Left cardiac atrium (tissue), 4 donors: ENCODE measurements around the gene GPC6. TPM values are rescaled to one million over a fixed set of nuclear protein-coding genes. Genes with fewer than 3 reads are reported as not detected.

Experiments used
- ATAC-seq, 2 donors: fragments of 200-7000 bp; cut with Tn5 transposase; one replicate each; pipeline ENCODE4 v1.9.1; 2020; ENCODE audit warnings: mild to moderate bottlenecking in 2 of 2, moderate library complexity in 2 of 2
- DNase-seq: peaks from one replicate; pipeline ENCODE4 v3.0.0-alpha.2; 2020
- intact Hi-C, 2 donors: fragments of 100-400 bp; cut with DNase I; formaldehyde crosslinking; loops; one replicate each; pipeline versions ENCODE4 v1.14.1 to v1.15.1; 2022 to 2023
- total RNA-seq, 2 donors: library from RNA; stranded (reverse); fragmentation: NEBNext Ultra II Directional; extraction: Animal tissue kit (Norgen Biotek cat#: 25700); gene quantifications; one replicate each; pipeline ENCODE4 v1.2.1, GENCODE V29; 2021
- donor health status: DM: no; HTN: yes; CAD: no.
- donor health status: DM: no; HTN: yes; CAD: no; lungs with severe emphysema.
- donor health status: DM: yes; HTN: yes; CAD: no.
- donor health status: Dilated cardiomyopathy.

The GPC6 gene
- total RNA-seq, 2 donors from 2014 or later = 2.8 to 5.4 TPM

GRCh38 chr13:94169454-94170144, 943.0 kb downstream of the GPC6 start:
- ATAC-seq = peak; percentile 29 to 32

GRCh38 chr13:94170145-94170571, 943.6 kb downstream of the GPC6 start:
- intact Hi-C loops = no loop called here
- DNase-seq (peak; percentile 30), ATAC-seq (peak; percentile 81 to 94)

More at GRCh38 chr13:94169454-94170144, 943.0 kb downstream of the GPC6 start:
- DNase-seq = no peak
- intact Hi-C loops = no loop called here

GRCh38 chr13:94172416-94172815, 945.8 kb downstream of the GPC6 start:
- ATAC-seq (no peak), DNase-seq (no peak)
- intact Hi-C loops = no loop called here

- ATAC-seq (no peak), DNase-seq (no peak)
- intact Hi-C loops = no loop called here
Measured at GRCh38 chr13:94173312-94173854, 946.8 kb downstream of the GPC6 start.

DNA sequence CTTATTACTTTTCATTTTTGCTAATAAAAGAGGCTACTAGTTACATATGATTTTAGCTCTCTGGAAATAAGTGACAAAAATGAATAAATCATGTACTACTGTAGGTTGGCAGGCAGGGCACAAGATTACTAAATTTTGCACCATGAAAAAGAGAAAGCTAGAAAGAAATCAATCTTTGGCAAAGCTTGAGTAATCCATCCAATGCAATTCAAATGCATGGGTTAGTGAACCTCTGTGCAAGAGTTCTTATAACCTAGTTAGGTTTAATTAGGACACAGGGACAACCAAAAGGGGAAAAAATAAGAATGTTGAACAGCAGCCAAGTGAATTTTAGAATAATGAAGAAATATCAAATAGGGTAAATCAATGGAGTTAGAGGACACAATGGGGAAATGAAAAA, 947.4 kb downstream of the GPC6 start:
- ATAC-seq = no peak
- intact Hi-C loops = no loop called here
- DNase-seq = no peak

DNA sequence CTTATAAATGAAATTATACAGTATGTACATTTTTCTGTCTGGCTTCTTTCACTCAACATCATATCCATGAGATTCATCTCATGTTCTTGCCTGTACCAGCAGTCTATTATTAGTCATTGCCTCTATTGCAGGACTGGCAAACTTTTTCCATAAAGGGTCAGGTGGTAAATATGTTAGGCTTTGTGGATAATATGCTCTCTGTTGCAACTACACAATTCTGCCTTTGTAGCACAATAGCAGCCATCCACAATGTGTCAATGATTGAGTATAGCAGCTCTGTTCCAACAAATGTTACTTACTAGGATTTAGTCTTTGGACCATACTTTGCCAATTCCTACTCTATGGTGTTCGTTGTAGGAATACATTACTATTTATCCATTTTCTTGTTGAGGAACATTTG, 948.5 kb downstream of the GPC6 start:
- intact Hi-C loops = no loop called here
- ATAC-seq (no peak), DNase-seq (no peak)

DNA sequence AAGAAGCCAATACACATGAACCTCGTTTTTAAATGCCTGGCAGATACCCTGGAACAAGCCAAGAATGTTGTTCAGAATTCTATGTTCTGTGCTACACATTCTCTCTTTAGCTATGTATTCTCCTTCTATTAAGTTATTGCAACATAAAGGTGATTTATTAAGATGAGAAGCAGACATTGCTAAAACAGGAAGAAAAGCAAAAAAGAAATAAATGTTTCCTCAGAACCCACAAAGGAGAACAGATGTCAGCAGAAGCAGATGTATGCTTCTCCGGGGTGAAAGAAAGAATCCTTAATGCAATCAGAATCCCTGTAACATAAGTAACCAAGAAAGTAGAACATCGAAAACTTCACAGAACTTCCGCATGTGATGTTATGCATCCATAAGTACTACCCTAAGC, 950.0 kb downstream of the GPC6 start:
- no peak for ATAC-seq
- no peak for DNase-seq
- intact Hi-C loops = no loop called here

DNA sequence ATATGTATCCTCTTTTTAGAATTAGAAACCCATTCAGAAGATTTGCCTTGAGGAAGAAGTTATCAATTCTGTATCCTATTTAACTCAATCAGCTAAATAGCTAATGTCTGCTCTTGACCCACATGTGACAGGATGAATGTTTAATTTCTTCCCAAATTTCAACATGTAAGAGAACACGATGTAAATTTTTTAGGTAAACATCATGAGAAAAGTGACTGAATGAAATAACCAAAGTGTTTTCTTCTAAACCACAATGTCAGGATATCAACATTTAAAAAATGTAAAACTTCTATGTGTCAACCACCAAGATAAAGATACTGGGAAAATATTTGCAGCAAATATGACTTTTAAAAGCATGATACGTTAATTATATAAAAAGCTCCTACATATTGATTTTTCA, 950.4 kb downstream of the GPC6 start:
- ATAC-seq (no peak), DNase-seq (no peak)
- intact Hi-C loops = no loop called here

GRCh38 chr13:94178625-94179244, 952.1 kb downstream of the GPC6 start:
- no peak for ATAC-seq

DNA sequence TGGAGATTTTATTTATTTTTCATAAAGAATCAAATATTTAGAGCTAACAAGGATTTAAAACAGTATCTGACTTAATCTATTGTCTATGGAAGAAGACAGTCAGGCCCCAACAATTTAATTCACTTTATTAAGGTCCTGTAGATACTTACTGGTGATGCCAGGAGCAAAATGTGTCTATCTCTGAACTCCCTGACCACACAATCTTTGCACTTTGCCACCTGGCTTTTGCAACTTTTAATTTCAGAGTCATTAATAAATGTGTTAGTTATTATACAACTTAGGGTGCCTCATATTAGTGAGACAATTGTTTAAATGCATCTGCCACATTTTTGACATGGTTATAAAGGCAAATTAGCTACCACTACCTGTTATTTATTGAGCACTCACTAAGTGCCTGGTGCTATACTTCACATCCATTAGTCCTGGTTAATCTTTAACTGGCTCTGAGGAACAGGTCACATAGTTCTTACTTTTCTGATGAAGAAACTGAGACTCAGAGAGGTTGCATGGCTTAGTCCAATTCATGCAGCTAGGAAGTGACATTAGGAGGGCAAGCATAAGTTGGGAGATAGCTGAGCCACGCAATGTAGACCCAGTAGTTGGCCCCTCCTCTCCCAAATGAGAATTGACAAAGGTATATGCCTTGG, 955.0 kb downstream of the GPC6 start:
- ATAC-seq (no peak), DNase-seq (no peak)
- intact Hi-C loops = no loop called here

More at GRCh38 chr13:94178625-94179244, 952.1 kb downstream of the GPC6 start:
- intact Hi-C loops = no loop called here
- no peak for DNase-seq

GRCh38 chr13:94182185-94182761, 955.7 kb downstream of the GPC6 start:
- intact Hi-C loops = no loop called here
- DNase-seq = no peak
- ATAC-seq = no peak

DNA sequence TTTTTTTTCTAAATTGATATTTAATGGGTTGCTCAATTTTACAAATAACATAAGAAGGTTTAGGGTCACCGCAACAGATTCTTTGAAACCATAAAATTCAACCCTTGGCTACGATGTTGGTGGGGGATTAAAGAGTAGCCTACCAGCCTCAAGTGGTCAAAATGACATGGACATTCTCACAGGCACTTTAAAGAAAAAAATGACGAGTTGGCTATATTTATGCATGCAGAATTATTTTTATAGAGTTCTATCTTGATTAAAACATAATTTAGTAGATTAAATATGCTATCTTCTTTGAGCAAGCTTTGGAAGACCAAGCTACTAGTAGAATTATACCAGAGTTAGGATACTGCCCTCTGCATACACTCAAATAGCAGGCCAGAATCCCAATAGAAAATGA, 959.9 kb downstream of the GPC6 start:
- intact Hi-C loops = no loop called here
- no peak for ATAC-seq
- DNase-seq = no peak

GRCh38 chr13:94188201-94188854, 961.7 kb downstream of the GPC6 start:
- intact Hi-C loops = no loop called here
- no peak for DNase-seq
- ATAC-seq = no peak

DNA sequence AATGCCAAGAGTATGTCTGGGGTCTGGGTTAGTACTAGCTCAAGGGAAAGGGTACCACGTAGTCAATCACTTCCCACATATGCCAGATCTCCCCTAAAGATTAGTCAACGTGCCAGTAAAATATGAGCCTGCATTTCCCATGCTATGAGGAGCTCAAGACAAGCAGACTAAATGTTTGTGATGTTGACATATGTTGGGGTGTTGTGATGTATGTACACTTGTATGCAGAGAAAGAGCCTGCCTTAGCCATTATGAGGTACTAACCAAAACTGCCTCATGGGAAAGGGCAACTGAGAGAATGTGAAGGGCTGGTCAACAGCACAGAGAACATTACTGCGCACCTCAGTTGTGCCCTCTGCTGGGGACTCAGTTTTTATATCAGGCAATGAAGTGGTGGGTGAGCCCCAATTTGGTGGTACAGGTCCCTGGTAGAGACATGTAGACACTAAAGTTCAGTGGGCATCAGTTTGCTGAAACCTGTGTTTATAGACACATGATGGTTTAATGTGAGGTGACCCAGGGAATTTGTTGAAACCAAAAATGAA, 965.9 kb downstream of the GPC6 start:
- intact Hi-C loops = no loop called here
- DNase-seq = no peak
- peak in 1 of 2 donors; percentile 27 for ATAC-seq

DNA sequence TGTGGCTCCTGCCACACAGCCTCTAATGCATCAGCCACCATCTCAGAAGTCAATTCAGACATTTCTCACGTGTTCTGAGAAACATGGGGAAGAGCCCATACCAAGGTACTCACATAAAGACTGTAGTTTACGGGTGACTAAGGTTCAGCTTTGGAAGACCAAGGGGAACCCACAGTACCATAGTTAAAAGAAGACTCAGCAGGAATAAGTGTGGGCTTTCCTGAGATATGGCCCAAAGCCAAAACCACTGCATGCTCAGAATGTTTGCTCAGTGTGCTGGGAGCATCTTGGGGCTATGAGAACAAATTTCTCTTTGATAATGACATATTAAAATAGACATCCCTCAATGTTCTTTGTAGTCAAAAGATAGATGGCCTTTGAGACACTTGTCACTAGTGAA, 969.1 kb downstream of the GPC6 start:
- DNase-seq (no peak), ATAC-seq (peak in 1 of 2 donors; percentile 39)
- intact Hi-C loops = no loop called here

DNA sequence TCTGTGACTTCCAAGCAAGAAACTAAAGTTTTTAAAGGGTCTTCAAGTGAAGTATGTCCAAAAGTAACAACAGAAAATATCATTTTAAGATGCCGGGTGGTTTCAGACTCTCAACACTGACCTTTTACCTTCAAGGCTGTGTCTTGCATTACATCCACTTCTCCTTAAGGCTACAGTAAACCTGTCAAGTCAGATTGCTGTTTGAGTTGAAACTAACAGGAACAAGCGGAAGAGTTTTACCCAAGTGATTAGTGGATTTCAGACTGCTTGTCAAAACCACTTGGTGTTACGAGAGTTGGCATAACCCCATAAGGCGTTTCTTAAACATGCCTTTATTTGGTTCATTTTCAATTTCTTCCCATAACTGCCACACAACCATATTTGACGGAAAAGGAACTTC, 969.8 kb downstream of the GPC6 start:
- intact Hi-C loops = no loop called here
- ATAC-seq = no peak
- no peak for DNase-seq

DNA sequence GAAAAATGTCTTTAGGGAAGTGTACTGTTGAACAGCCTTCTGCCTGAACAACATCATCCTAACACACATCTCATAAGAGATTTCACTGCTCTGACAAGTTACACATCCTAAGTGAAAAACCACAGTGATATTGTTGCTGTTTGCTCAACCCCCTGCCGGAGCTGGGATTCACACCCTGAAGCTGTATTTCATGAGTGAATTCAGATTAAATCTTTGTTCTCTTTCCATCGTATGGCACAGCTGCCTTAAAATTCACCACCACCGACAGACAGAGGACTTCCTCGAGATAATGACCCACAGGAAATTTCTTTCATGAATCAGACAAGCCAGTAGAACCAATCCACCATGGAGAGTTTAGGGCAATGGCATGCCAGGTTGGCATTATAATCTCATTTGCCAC, 972.1 kb downstream of the GPC6 start:
- DNase-seq = no peak
- no peak for ATAC-seq
- intact Hi-C loops = no loop called here

- intact Hi-C loops = no loop called here
- ATAC-seq = no peak
Measured at GRCh38 chr13:94199135-94199534, 972.5 kb downstream of the GPC6 start.

DNA sequence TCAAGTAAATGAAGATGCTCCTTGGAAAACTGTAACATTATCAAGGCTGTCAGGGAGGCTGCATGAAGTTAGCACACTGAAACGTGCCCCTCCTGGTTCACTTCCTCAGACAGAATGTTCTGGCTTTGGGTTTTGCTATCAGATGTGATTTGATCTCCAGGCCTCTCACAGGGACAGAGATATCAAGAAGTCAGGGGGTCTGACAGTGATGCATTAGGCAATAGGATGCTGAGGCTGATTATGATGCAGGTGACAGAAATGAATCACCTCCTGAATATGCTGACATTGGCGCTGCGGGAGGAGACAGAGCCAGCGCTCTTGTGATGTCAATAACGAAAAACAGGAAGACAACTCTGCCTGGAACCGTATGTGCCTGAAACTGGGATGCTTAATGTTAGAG, 974.4 kb downstream of the GPC6 start:
- intact Hi-C loops = no loop called here
- ATAC-seq (no peak), DNase-seq (no peak)

More at GRCh38 chr13:94199135-94199534, 972.5 kb downstream of the GPC6 start:
- DNase-seq = no peak
